ENCODE data around the gene PIM2.

GRCh38 chrX:48902135-48902534, 16.7 kb downstream of the PIM2 start:
- TF ChIP-seq GATA2 (IDR thresholded peaks at IDR 0.05; ENCODE audit: low read depth, low read length) (no peak), GATA3 (IDR thresholded peaks at IDR 0.05; ENCODE audit: low read depth, low read length) (no peak)
